ENCODE measurements around the gene POU6F2. TPM values are rescaled to one million over a fixed set of nuclear protein-coding genes. Genes with fewer than 3 reads are reported as not detected.

Gene POU6F2
- total and polyA plus RNA-seq, 2 experiments from 2014 or later: 7.2 to 7.3 TPM

DNA sequence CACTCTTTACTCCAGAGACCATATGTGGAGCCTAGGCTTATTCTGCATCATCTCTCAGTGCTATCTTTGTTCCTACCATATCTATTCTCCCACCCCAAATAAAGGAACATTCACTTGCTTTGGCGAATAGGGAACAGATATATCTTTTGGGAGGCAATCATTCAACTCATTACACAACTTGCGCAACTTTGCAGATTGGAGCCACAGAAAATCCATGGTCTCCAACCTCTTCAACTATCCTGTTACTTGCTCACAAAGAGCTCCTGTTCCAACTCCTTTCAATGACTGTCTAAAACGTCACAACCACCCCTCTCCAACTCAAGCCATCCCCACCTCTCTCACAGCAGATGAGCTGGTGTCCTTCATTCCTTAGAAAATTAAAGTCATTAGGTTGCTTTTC, 203.7 kb downstream of the POU6F2 start:
- Histone ChIP-seq H3K79me2 (replicated peaks; ENCODE audit: insufficient read depth) (no peaks in the 10 kb centered on the region), H3K4me2 (no peak overlapping the region), H3K9me2 (ENCODE audit: insufficient read depth) (peaks cover 8% of the 10 kb centered on the region; the same call in 1 of the 2 replicates), H3K36me3 (ENCODE audit: insufficient read depth) (no peaks in the 10 kb centered on the region), H3K4me1 (ENCODE audit: insufficient read depth) (no peaks in the 10 kb centered on the region), H4K20me1 (replicated peaks; ENCODE audit: insufficient read depth) (no peaks in the 10 kb centered on the region), H2AFZ (no peak overlapping the region), H3K27ac (ENCODE audit: low read depth) (no peak overlapping the region), H3K27me3 (ENCODE audit: insufficient read depth) (no peaks in the 10 kb centered on the region), H3F3A (replicated peaks; ENCODE audit: low read depth) (no peaks in the 10 kb centered on the region), H3K4me3 (no peak overlapping the region)
- Mint-ChIP-seq H3K27ac (no peak overlapping the region), H3K4me1 (peaks cover 2% of the 10 kb centered on the region), H3K27me3 (ENCODE audit: insufficient read depth, low read depth, poor library complexity) (no peaks in the 10 kb centered on the region), H3K4me3 (no peak overlapping the region), H3K36me3 (ENCODE audit: low read depth) (peaks cover 9% of the 10 kb centered on the region; the same call in 2 of the 3 replicates), H3K9me3 (peaks cover 10% of the 10 kb centered on the region)
- TF ChIP-seq STAT1 (IDR thresholded peaks at IDR 0.05; ENCODE audit: unreplicated experiment) (no peak), EZH2phosphoT487 (IDR thresholded peaks at IDR 0.05; ENCODE audit: unreplicated experiment) (no peak), ZNF331 (CRISPR knock-in tag; IDR thresholded peaks at IDR 0.05; ENCODE audit: low read depth) (no peak), ZNF114 (CRISPR knock-in tag; IDR thresholded peaks at IDR 0.05) (no peak), JUNB (IDR thresholded peaks at IDR 0.05; ENCODE audit: unreplicated experiment) (no peak), NANOG (IDR thresholded peaks at IDR 0.05; ENCODE audit: borderline replicate concordance) (no peak), POLR2AphosphoS5 (IDR thresholded peaks at IDR 0.05; ENCODE audit: low read depth) (no peak), EZH2 (IDR thresholded peaks at IDR 0.05; ENCODE audit: low read depth, unreplicated experiment) (no peak)
- TF ChIP-seq, protein P1, sequence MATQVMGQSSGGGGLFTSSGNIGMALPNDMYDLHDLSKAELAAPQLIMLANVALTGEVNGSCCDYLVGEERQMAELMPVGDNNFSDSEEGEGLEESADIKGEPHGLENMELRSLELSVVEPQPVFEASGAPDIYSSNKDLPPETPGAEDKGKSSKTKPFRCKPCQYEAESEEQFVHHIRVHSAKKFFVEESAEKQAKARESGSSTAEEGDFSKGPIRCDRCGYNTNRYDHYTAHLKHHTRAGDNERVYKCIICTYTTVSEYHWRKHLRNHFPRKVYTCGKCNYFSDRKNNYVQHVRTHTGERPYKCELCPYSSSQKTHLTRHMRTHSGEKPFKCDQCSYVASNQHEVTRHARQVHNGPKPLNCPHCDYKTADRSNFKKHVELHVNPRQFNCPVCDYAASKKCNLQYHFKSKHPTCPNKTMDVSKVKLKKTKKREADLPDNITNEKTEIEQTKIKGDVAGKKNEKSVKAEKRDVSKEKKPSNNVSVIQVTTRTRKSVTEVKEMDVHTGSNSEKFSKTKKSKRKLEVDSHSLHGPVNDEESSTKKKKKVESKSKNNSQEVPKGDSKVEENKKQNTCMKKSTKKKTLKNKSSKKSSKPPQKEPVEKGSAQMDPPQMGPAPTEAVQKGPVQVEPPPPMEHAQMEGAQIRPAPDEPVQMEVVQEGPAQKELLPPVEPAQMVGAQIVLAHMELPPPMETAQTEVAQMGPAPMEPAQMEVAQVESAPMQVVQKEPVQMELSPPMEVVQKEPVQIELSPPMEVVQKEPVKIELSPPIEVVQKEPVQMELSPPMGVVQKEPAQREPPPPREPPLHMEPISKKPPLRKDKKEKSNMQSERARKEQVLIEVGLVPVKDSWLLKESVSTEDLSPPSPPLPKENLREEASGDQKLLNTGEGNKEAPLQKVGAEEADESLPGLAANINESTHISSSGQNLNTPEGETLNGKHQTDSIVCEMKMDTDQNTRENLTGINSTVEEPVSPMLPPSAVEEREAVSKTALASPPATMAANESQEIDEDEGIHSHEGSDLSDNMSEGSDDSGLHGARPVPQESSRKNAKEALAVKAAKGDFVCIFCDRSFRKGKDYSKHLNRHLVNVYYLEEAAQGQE (IDR thresholded peaks at IDR 0.05; ENCODE audit: unreplicated experiment): no peak
- TF ChIP-seq, protein P2, sequence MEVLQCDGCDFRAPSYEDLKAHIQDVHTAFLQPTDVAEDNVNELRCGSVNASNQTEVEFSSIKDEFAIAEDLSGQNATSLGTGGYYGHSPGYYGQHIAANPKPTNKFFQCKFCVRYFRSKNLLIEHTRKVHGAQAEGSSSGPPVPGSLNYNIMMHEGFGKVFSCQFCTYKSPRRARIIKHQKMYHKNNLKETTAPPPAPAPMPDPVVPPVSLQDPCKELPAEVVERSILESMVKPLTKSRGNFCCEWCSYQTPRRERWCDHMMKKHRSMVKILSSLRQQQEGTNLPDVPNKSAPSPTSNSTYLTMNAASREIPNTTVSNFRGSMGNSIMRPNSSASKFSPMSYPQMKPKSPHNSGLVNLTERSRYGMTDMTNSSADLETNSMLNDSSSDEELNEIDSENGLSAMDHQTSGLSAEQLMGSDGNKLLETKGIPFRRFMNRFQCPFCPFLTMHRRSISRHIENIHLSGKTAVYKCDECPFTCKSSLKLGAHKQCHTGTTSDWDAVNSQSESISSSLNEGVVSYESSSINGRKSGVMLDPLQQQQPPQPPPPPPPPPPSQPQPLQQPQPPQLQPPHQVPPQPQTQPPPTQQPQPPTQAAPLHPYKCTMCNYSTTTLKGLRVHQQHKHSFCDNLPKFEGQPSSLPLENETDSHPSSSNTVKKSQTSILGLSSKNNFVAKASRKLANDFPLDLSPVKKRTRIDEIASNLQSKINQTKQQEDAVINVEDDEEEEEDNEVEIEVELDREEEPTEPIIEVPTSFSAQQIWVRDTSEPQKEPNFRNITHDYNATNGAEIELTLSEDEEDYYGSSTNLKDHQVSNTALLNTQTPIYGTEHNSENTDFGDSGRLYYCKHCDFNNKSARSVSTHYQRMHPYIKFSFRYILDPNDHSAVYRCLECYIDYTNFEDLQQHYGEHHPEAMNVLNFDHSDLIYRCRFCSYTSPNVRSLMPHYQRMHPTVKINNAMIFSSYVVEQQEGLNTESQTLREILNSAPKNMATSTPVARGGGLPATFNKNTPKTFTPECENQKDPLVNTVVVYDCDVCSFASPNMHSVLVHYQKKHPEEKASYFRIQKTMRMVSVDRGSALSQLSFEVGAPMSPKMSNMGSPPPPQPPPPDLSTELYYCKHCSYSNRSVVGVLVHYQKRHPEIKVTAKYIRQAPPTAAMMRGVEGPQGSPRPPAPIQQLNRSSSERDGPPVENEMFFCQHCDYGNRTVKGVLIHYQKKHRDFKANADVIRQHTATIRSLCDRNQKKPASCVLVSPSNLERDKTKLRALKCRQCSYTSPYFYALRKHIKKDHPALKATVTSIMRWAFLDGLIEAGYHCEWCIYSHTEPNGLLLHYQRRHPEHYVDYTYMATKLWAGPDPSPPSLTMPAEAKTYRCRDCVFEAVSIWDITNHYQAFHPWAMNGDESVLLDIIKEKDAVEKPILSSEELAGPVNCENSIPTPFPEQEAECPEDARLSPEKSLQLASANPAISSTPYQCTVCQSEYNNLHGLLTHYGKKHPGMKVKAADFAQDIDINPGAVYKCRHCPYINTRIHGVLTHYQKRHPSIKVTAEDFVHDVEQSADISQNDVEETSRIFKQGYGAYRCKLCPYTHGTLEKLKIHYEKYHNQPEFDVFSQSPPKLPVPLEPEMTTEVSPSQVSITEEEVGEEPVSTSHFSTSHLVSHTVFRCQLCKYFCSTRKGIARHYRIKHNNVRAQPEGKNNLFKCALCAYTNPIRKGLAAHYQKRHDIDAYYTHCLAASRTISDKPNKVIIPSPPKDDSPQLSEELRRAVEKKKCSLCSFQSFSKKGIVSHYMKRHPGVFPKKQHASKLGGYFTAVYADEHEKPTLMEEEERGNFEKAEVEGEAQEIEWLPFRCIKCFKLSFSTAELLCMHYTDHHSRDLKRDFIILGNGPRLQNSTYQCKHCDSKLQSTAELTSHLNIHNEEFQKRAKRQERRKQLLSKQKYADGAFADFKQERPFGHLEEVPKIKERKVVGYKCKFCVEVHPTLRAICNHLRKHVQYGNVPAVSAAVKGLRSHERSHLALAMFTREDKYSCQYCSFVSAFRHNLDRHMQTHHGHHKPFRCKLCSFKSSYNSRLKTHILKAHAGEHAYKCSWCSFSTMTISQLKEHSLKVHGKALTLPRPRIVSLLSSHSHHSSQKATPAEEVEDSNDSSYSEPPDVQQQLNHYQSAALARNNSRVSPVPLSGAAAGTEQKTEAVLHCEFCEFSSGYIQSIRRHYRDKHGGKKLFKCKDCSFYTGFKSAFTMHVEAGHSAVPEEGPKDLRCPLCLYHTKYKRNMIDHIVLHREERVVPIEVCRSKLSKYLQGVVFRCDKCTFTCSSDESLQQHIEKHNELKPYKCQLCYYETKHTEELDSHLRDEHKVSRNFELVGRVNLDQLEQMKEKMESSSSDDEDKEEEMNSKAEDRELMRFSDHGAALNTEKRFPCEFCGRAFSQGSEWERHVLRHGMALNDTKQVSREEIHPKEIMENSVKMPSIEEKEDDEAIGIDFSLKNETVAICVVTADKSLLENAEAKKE (CRISPR knock-in tag; IDR thresholded peaks at IDR 0.05): no peak
- no peak for DNase-seq (ENCODE audit: low spot score)
- ATAC-seq: no peak

Data from GM23338 (cell line).